HepG2 (cell line): ENCODE data around the gene RIMS3. TPM values are rescaled to one million over a fixed set of nuclear protein-coding genes. Genes with fewer than 3 reads are reported as not detected.

Experiments used
- ATAC-seq: fragments of 200-7000 bp; cut with Tn5 transposase; 3 replicates; pipeline ENCODE4 v1.9.1; 2020; ENCODE audit warnings: mild to moderate bottlenecking, moderate library complexity
- BruUV-seq: library from RNA; stranded (reverse); fragments of 400-500 nt; replicated peaks from 2 replicates; lab custom pipeline; 2021; lab: Mats Ljungman, UMichigan
- CTCF ChIA-PET: fragments of 300-600 bp; formaldehyde crosslinking; extraction: SDS; loops from one replicate; lab custom pipeline; 2021; ENCODE audit warnings: low total read pairs, inconsistent platforms, low intra/inter-chr PET ratio; lab: Yijun Ruan, JAX
- POLR2A ChIA-PET: fragments of 350-600 bp; sonication (Branson Sonifier 250); formaldehyde crosslinking; loops from one replicate; lab custom pipeline; 2020; ENCODE audit warnings: antibody characterized with exemption, inconsistent platforms; lab: Yijun Ruan, JAX
- DNase-seq: peaks from one replicate; pipeline ENCODE4 v3.0.0-alpha.2; 2015; ENCODE audit warnings: low spot score
- FAIRE-seq: peaks from 3 replicates; lab custom pipeline; 2011; peaks lifted over from hg19 to GRCh38; lab: Jason Lieb, UNC
- H2AFZ ChIP-seq: one replicate; pipeline ENCODE4 v1.6.1; 2011; ENCODE audit warnings: low read length, inconsistent platforms
- H3K27ac ChIP-seq: fragments of 300-600 bp; 3 replicates; pipeline ENCODE4 v1.8.0; 2011; ENCODE audit warnings: mixed run types, mild to moderate bottlenecking, mixed read lengths, low read length, inconsistent platforms; ENCODE audit not compliant: insufficient read depth; ENCODE audit errors: extremely low read length
- H3K27me3 ChIP-seq, 2 experiments: fragments of 200-600 bp in 1 of 2; 2 replicates in 1 of 2; 3 replicates in 1 of 2; pipeline versions ENCODE4 v1.6.0 to v1.8.0; 2011; ENCODE audit warnings: low read length in 2 of 2, mild to moderate bottlenecking in 2 of 2, moderate library complexity in 2 of 2, inconsistent platforms in 1 of 2; ENCODE audit not compliant: insufficient read depth in 2 of 2, control insufficient read depth in 1 of 2
- H3K36me3 ChIP-seq, 2 experiments: fragments of 200-600 bp in 1 of 2; replicated peaks in 1 of 2; 2 replicates in 1 of 2; 3 replicates in 1 of 2; pipeline versions ENCODE4 v1.5.1 to v1.8.0; 2011; ENCODE audit warnings: low read length in 2 of 2, inconsistent platforms in 1 of 2; ENCODE audit not compliant: insufficient read depth in 2 of 2, control insufficient read depth in 1 of 2
- H3K4me1 ChIP-seq: 2 replicates; pipeline ENCODE4 v1.5.1; 2012; ENCODE audit warnings: low read length, inconsistent platforms; ENCODE audit not compliant: insufficient read depth
- H3K4me2 ChIP-seq: 2 replicates; pipeline ENCODE4 v1.6.0; 2011; ENCODE audit warnings: low read depth, low read length, inconsistent platforms
- H3K4me3 ChIP-seq, 3 experiments: fragments of 200-600 bp in 1 of 3; sonication (generic), shearing (Covaris generic) in 1 of 3; replicated peaks in 1 of 3; 2 replicates each; pipeline ENCODE4 v1.5.1; 2011 to 2016; ENCODE audit warnings: low read length in 3 of 3, inconsistent platforms in 2 of 3, low read depth in 2 of 3, mild to moderate bottlenecking in 2 of 3, control low read depth in 1 of 3, mixed read lengths in 1 of 3; ENCODE audit not compliant: insufficient read depth in 1 of 3
- H3K79me2 ChIP-seq: one replicate; pipeline ENCODE4 v1.6.1; 2011; ENCODE audit warnings: low read length, inconsistent platforms; ENCODE audit not compliant: insufficient read depth
- H3K9ac ChIP-seq: 2 replicates; pipeline ENCODE4 v1.6.0; 2011; ENCODE audit warnings: mild to moderate bottlenecking, low read depth, low read length, inconsistent platforms; ENCODE audit not compliant: insufficient read depth
- H3K9me3 ChIP-seq: 2 replicates; pipeline ENCODE4 v1.5.1; 2012; ENCODE audit warnings: mild to moderate bottlenecking, low read length
- H4K20me1 ChIP-seq: 2 replicates; pipeline ENCODE4 v1.6.0; 2011; ENCODE audit warnings: inconsistent platforms, mild to moderate bottlenecking, low read length, moderate library complexity; ENCODE audit not compliant: insufficient read depth
- FOXP1 ChIP-seq, 2 experiments: fragments of 450-650 bp in 1 of 2; IDR thresholded peaks; 2 replicates each; pipeline ENCODE4 v1.6.1; 2017 to 2018; ENCODE audit warnings: antibody characterized with exemption in 1 of 2
- IKZF1 ChIP-seq: fragments of 450-650 bp; IDR thresholded peaks from 2 replicates; pipeline ENCODE4 v1.7.1; 2016
- NCOR1 ChIP-seq: fragments of 200-600 bp; sonication (generic); IDR thresholded peaks from 2 replicates; pipeline ENCODE4 v1.7.0; 2017; ENCODE audit warnings: antibody characterized with exemption, low read length, borderline replicate concordance
- SOX13 ChIP-seq, 3 experiments: fragments of 450-650 bp in 1 of 3; sonication (generic) in 1 of 3; formaldehyde crosslinking in 1 of 3; IDR thresholded peaks in 2 of 3; conservative IDR thresholded peaks in 1 of 3; 2 replicates each; pipeline versions ENCODE4 v1.5.0 to v1.6.1; 2016 to 2020; ENCODE audit warnings: antibody characterized with exemption in 1 of 3, mild to moderate bottlenecking in 1 of 3, missing compliant biosample characterization in 1 of 3, missing genetic modification reagents in 1 of 3, moderate library complexity in 1 of 3
- SOX5 ChIP-seq: IDR thresholded peaks from 2 replicates; pipeline ENCODE4 v1.6.1; 2016; ENCODE audit warnings: borderline replicate concordance
- SOX6 ChIP-seq, 2 experiments: fragments of 450-650 bp in 1 of 2; sonication (generic) in 1 of 2; formaldehyde crosslinking in 1 of 2; IDR thresholded peaks; 2 replicates each; pipeline versions ENCODE4 v1.4.0 to v1.6.1; 2017 to 2020; ENCODE audit warnings: antibody characterized with exemption in 1 of 2, mild to moderate bottlenecking in 1 of 2, missing genetic modification reagents in 1 of 2
- SRF ChIP-seq: IDR thresholded peaks from 2 replicates; pipeline ENCODE4 v1.6.1; 2011; ENCODE audit warnings: mild to moderate bottlenecking, low read depth, low read length, moderate library complexity
- TBX3 ChIP-seq: fragments of 450-650 bp; IDR thresholded peaks from 2 replicates; pipeline ENCODE4 v1.6.1; 2017; ENCODE audit warnings: antibody characterized with exemption, mild to moderate bottlenecking, inconsistent platforms, borderline replicate concordance
- WGBS: methylation state at CpG from one replicate; pipeline ENCODE4 v1.1.6; 2017; ENCODE audit warnings: low lambda C conversion rate; 5-methylcytosine and 5-hydroxymethylcytosine counted together
- in situ Hi-C: cut with HindIII; loops from 2 replicates; pipeline ENCODE4 v1.10.0; 2017; ENCODE audit warnings: low pct_unique_long_range_greater_than_20kb; ENCODE audit not compliant: extremely low pct_ligation_motif_present
- intact Hi-C: fragments of 100-400 bp; cut with micrococcal nuclease; formaldehyde crosslinking; loops from one replicate; pipeline ENCODE4 v1.10.0; 2022; ENCODE audit not compliant: unreplicated experiment
- polyA plus RNA-seq, 8 experiments: library from polyadenylated mRNA; depleted of rRNA in 3 of 8; stranded (reverse) in 7 of 8; unstranded in 1 of 8; fragments of >200 nt; fragmentation: Illumina TruSeq in 4 of 8; extraction: Trizol in 4 of 8; gene quantifications; 2 replicates each; pipeline versions ENCODE4 v1.2.1 to v1.2.3, GENCODE V29; 2011 to 2016; ENCODE audit warnings: low read depth in 4 of 8, missing spikeins in 1 of 8, mixed read lengths in 1 of 8; ENCODE audit not compliant: insufficient read depth in 1 of 8
- total RNA-seq, 5 experiments: library from RNA; depleted of rRNA; stranded (reverse); fragments of >200 nt; fragmentation: Illumina TruSeq; extraction: Trizol; gene quantifications; 2 replicates each; pipeline ENCODE4 v1.2.3, GENCODE V29; 2016; ENCODE audit warnings: low read depth in 1 of 5
- TF ChIP-seq, protein P1 (sequence below): sonication (generic); formaldehyde crosslinking; IDR thresholded peaks from 2 replicates; pipeline ENCODE4 v1.8.1; 2023; ENCODE audit warnings: mild to moderate bottlenecking, missing genetic modification reagents
- TF ChIP-seq, protein P2 (sequence below): IDR thresholded peaks from 2 replicates; pipeline ENCODE4 v1.4.0; 2020; ENCODE audit warnings: mild to moderate bottlenecking, missing genetic modification reagents
- TF ChIP-seq, protein P3 (sequence below): sonication (generic); formaldehyde crosslinking; IDR thresholded peaks from 2 replicates; pipeline ENCODE4; 2020; ENCODE audit warnings: missing genetic modification reagents, mild to moderate bottlenecking, borderline replicate concordance

RIMS3 gene
- total and polyA plus RNA-seq, 2 of the 13 experiments (the other 11 are each of a cell fraction or from before 2014, with no cell fraction given) = 2.1 to 5.4 TPM

DNA sequence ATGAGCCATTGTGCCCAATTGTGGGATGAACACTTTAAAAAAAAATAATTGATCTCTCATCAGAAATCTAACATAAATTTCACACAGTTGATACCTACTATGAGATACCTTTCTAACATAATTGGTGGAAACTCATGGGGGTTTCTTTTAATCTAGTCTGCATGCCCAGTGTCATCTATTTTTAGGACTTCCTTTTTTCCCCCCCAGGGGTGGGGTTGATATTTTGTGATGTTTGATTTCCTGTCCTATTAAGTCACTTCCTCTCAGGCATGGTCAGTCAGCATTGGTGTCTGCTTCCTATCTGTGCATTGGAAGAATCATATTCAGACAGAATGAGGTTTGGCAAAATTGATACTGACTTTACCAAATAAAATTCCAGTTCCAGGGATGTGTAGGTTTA lies 47.5 kb upstream of the RIMS3 start (continued):
- TF ChIP-seq, protein P1, sequence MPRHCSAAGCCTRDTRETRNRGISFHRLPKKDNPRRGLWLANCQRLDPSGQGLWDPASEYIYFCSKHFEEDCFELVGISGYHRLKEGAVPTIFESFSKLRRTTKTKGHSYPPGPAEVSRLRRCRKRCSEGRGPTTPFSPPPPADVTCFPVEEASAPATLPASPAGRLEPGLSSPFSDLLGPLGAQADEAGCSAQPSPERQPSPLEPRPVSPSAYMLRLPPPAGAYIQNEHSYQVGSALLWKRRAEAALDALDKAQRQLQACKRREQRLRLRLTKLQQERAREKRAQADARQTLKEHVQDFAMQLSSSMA (CRISPR knock-in tag) = no peak
- TF ChIP-seq FOXP1 (IDR thresholded peaks at IDR 0.05) = no peak
- TF ChIP-seq FOXP1 (CRISPR knock-in tag; IDR thresholded peaks at IDR 0.05) = no peak

DNA sequence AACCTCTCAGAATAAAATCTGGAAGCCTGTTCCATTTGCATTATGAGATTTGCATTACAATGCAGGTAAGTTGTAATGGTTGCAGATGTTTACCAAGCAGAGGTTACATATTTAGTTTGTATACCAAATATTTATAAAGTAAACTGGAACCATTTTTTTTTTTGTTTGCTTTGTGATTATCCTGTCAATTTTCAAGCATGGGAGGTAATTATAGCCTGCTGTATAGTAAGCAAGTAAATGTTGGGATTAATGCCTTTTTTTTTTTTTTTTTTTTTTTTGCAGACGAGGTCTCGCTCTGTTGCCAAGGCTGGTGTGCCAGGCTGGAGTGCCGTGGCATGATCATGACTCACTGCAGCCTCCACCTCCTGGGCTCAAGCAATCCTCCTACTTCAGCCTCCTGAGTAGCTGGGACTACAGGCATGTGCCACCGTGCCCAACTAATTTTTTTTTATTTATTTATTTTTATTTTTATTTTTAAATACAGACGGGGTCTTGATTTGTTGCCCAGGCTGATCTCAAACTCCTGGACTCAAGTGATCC lies 47.0 kb upstream of the RIMS3 start:
- intact Hi-C loops = no loop called here
- WGBS = 73% methylated on average over 5 of the region's 5 CpGs
- TF ChIP-seq IKZF1 (no peak), SRF (no peak), NCOR1 (peak; percentile 16; the same call in 1 of the 2 replicates), SOX5 (peak; percentile 77; the same call in 1 of the 2 replicates), TBX3 (peak; percentile 90; the same call in 1 of the 2 replicates), SOX13 (IDR thresholded peaks at IDR 0.05) (peak; percentile 16; the same call in 1 of the 2 replicates), SOX13 (CRISPR knock-in tag; conservative IDR thresholded peaks at IDR 0.05 in 1 of 2, IDR thresholded peaks at IDR 0.05 in 1 of 2) (peak in 1 of 2 experiments; percentile 86; a peak in 2 of 4 replicates), SOX6 (IDR thresholded peaks at IDR 0.05) (no peak), SOX6 (CRISPR knock-in tag; IDR thresholded peaks at IDR 0.05) (peak; percentile 62; the same call in 1 of the 2 replicates)
- TF ChIP-seq, protein P2, sequence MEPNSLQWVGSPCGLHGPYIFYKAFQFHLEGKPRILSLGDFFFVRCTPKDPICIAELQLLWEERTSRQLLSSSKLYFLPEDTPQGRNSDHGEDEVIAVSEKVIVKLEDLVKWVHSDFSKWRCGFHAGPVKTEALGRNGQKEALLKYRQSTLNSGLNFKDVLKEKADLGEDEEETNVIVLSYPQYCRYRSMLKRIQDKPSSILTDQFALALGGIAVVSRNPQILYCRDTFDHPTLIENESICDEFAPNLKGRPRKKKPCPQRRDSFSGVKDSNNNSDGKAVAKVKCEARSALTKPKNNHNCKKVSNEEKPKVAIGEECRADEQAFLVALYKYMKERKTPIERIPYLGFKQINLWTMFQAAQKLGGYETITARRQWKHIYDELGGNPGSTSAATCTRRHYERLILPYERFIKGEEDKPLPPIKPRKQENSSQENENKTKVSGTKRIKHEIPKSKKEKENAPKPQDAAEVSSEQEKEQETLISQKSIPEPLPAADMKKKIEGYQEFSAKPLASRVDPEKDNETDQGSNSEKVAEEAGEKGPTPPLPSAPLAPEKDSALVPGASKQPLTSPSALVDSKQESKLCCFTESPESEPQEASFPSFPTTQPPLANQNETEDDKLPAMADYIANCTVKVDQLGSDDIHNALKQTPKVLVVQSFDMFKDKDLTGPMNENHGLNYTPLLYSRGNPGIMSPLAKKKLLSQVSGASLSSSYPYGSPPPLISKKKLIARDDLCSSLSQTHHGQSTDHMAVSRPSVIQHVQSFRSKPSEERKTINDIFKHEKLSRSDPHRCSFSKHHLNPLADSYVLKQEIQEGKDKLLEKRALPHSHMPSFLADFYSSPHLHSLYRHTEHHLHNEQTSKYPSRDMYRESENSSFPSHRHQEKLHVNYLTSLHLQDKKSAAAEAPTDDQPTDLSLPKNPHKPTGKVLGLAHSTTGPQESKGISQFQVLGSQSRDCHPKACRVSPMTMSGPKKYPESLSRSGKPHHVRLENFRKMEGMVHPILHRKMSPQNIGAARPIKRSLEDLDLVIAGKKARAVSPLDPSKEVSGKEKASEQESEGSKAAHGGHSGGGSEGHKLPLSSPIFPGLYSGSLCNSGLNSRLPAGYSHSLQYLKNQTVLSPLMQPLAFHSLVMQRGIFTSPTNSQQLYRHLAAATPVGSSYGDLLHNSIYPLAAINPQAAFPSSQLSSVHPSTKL (CRISPR knock-in tag) = peak; percentile 65
- TF ChIP-seq, protein P3, sequence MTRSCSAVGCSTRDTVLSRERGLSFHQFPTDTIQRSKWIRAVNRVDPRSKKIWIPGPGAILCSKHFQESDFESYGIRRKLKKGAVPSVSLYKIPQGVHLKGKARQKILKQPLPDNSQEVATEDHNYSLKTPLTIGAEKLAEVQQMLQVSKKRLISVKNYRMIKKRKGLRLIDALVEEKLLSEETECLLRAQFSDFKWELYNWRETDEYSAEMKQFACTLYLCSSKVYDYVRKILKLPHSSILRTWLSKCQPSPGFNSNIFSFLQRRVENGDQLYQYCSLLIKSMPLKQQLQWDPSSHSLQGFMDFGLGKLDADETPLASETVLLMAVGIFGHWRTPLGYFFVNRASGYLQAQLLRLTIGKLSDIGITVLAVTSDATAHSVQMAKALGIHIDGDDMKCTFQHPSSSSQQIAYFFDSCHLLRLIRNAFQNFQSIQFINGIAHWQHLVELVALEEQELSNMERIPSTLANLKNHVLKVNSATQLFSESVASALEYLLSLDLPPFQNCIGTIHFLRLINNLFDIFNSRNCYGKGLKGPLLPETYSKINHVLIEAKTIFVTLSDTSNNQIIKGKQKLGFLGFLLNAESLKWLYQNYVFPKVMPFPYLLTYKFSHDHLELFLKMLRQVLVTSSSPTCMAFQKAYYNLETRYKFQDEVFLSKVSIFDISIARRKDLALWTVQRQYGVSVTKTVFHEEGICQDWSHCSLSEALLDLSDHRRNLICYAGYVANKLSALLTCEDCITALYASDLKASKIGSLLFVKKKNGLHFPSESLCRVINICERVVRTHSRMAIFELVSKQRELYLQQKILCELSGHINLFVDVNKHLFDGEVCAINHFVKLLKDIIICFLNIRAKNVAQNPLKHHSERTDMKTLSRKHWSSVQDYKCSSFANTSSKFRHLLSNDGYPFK (CRISPR knock-in tag) = no peak

More for the DNA sequence above, 47.0 kb upstream of the RIMS3 start:
- H3K27me3 ChIP-seq = no peaks in the 10 kb centered on the region; a peak in 1 of 5 replicates
- no peak for DNase-seq
- H3K36me3 ChIP-seq = peaks cover 0 to 1% of the 10 kb centered on the region in 2 experiments; a peak in 1 of 5 replicates
- no peak for ATAC-seq
- H3K9me3 ChIP-seq = no peaks in the 10 kb centered on the region
- H3K9ac ChIP-seq = no peak overlapping the region
- 0 out of 2 replicates have a peak, but pooled peaks cover 4% of the 10 kb centered on the region for H4K20me1 ChIP-seq
- CTCF ChIA-PET = no interaction called here
- in situ Hi-C loops = no loop called here
- peak overlapping the region in 1 of 3 experiments; percentile 85; a peak in 3 of 6 replicates for H3K4me3 ChIP-seq
- peaks cover 86% of the 10 kb centered on the region for H3K79me2 ChIP-seq
- no peak for FAIRE-seq
- POLR2A ChIA-PET = interaction anchor here (1.9 to 4.9 kb wide), 3 partner anchors 12 to 45 kb away, joined by 7 to 147 read pairs (median 44); partner anchors contain the start of gene NFYC
- peak overlapping the region; percentile 96 for H3K27ac ChIP-seq
- no peak overlapping the region for H2AFZ ChIP-seq
- H3K4me1 ChIP-seq = peaks cover 79% of the 10 kb centered on the region
- BruUV-seq = no TSS peak
- H3K4me2 ChIP-seq = peak overlapping the region; percentile 78
